Peyer's patch (tissue), 4 donors: ENCODE results near the gene ETV6.

Experiments used
- CTCF ChIP-seq, 6 experiments: fragments of 450-650 bp in 4 of 6; fragments of 200-600 bp in 2 of 6; sonication (generic) in 1 of 6; IDR thresholded peaks; one replicate each; pipeline ENCODE4 v1.5.1; 2017 to 2019; ENCODE audit warnings: antibody characterized with exemption in 6 of 6, mild to moderate bottlenecking in 3 of 6, moderate library complexity in 1 of 6
- POLR2A ChIP-seq, 2 donors: fragments of 450-650 bp; IDR thresholded peaks; one replicate each; pipeline ENCODE4 v1.5.1; 2017; ENCODE audit warnings: antibody characterized with exemption in 2 of 2, mild to moderate bottlenecking in 2 of 2, moderate library complexity in 2 of 2

- TF ChIP-seq POLR2A (IDR thresholded peaks at IDR 0.05) (no peak), CTCF (IDR thresholded peaks at IDR 0.05) (no peak)
These were observed 234.6 kb downstream of the ETV6 start for GRCh38 chr12:11884116-11884515.
